OCI-LY7 (cell line): ENCODE data around the gene PAK1.

Experiments
- EZH2phosphoT487 ChIP-seq: fragments of 200-600 bp; sonication (generic); IDR thresholded peaks from 2 replicates; pipeline ENCODE4 v1.6.1; 2018; ENCODE audit warnings: low read depth, borderline replicate concordance, mild to moderate bottlenecking, mixed run types, antibody characterized with exemption, low read length, moderate library complexity, mixed read lengths
- TF ChIP-seq, protein P1 (sequence below): fragments of 200-600 bp; sonication (generic); conservative IDR thresholded peaks from 2 replicates; pipeline ENCODE4 v1.5.1; 2014; ENCODE audit warnings: mild to moderate bottlenecking, antibody characterized with exemption, low read length, moderate library complexity, mixed read lengths

DNA sequence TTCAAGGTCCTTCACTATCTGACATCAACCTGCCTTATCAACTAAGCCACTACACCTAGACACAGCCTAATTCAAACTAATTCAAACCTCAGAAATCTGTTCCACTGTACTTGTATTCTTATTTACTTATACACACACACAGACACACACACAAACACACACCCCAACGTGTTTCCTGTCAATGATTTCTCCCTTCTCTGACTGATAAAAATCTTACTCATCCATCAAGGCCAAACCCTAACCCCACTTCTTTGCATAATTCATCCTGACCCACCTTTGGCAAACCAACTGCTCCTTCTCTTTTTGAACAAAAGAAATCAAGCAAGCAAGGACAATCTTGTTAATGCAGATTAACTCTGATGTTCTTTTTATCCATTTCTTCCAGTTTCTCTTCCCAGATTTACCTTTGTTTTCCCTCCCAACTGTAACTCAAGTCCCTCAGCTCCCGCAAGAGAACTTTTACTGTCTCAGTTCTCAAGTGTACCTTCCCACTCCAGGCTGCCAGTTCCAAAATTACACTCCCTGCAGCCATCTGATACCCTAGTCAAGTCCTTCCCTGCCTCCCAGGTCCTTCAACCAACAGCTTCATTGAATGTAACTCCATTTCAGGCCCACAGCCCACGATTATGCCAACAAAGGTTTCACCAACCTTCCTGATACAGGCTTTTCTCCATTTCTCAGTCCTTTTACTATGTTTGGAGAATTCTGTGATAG is 78.3 kb downstream of the PAK1 start:
- TF ChIP-seq, protein P1, sequence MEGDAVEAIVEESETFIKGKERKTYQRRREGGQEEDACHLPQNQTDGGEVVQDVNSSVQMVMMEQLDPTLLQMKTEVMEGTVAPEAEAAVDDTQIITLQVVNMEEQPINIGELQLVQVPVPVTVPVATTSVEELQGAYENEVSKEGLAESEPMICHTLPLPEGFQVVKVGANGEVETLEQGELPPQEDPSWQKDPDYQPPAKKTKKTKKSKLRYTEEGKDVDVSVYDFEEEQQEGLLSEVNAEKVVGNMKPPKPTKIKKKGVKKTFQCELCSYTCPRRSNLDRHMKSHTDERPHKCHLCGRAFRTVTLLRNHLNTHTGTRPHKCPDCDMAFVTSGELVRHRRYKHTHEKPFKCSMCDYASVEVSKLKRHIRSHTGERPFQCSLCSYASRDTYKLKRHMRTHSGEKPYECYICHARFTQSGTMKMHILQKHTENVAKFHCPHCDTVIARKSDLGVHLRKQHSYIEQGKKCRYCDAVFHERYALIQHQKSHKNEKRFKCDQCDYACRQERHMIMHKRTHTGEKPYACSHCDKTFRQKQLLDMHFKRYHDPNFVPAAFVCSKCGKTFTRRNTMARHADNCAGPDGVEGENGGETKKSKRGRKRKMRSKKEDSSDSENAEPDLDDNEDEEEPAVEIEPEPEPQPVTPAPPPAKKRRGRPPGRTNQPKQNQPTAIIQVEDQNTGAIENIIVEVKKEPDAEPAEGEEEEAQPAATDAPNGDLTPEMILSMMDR: no peak
- TF ChIP-seq EZH2phosphoT487: no peak
